Mucosa of rectum (tissue), 2 donors: ENCODE data around the gene RAC2.

Source experiments
- H3K27ac ChIP-seq, 2 donors: one replicate each; pipeline ENCODE4 v1.7.0; 2013; ENCODE audit warnings: inconsistent platforms in 2 of 2, low read depth in 2 of 2, low read length in 2 of 2
- H3K27me3 ChIP-seq, 2 donors: one replicate each; pipeline ENCODE4 v1.7.0; 2013; ENCODE audit warnings: low read length in 2 of 2; ENCODE audit not compliant: control insufficient read depth in 2 of 2, insufficient read depth in 2 of 2
- H3K36me3 ChIP-seq, 2 donors: one replicate each; pipeline ENCODE4 v1.7.0; 2013; ENCODE audit warnings: low read length in 2 of 2; ENCODE audit not compliant: control insufficient read depth in 2 of 2, insufficient read depth in 2 of 2
- H3K4me1 ChIP-seq, 2 donors: one replicate each; pipeline ENCODE4 v1.7.0; 2013; ENCODE audit warnings: low read length in 2 of 2, mild to moderate bottlenecking in 1 of 2; ENCODE audit not compliant: control insufficient read depth in 2 of 2, insufficient read depth in 2 of 2
- H3K4me3 ChIP-seq, 2 donors: one replicate each; pipeline ENCODE4 v1.7.0; 2013; ENCODE audit warnings: low read length in 2 of 2
- H3K9ac ChIP-seq, 2 donors: one replicate each; pipeline ENCODE4 v1.7.0; 2013; ENCODE audit warnings: low read length in 2 of 2, low read depth in 1 of 2, mild to moderate bottlenecking in 1 of 2
- H3K9me3 ChIP-seq, 2 donors: one replicate each; pipeline ENCODE4 v1.7.0; 2013; ENCODE audit warnings: low read length in 2 of 2; ENCODE audit not compliant: control insufficient read depth in 2 of 2
- donor health status: healthy.
- donor health status: Normal muscosa, but diverticular disease.

The RAC2 gene

GRCh38 chr22:37212174-37212906 lies 31.7 kb downstream of the RAC2 start, which contains the start of gene SSTR3:
SSTR3 (minus strand) TSS chr22:37212477; CDS start chr22:37207803, 4,674 bp downstream.
- Histone ChIP-seq H3K4me3 (no peak within 1 kb of the TSS), H3K27me3 (no peaks in the 10 kb centered on the region), H3K9me3 (no peaks in the 10 kb centered on the region), H3K4me1 (no peaks in the 10 kb centered on the region), H3K27ac (no peak within 1 kb of the TSS), H3K36me3 (no peaks in the 10 kb centered on the region), H3K9ac (no peak within 1 kb of the TSS)

DNA sequence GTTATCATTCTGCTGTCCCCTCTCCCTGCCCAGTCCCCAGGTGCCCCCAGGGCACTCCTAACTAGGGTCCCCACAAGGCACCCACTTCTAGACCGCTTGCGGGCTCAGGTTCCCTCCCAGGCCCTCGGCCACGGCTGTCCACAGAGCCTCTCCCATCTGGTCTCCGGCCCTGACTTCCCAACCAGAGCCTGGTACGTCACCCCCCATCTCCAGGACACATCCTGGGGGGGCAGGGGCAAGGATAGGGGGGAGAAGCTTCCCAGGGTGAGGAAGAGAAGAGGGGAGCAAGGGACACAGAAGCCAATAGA lies 32.2 kb downstream of the RAC2 start:
- H3K27me3 ChIP-seq: no peaks in the 10 kb centered on the region
- no peak overlapping the region for H3K4me3 ChIP-seq
- no peak overlapping the region for H3K9ac ChIP-seq
- no peak overlapping the region for H3K27ac ChIP-seq
- H3K9me3 ChIP-seq: no peaks in the 10 kb centered on the region
- H3K36me3 ChIP-seq: no peaks in the 10 kb centered on the region
- no peaks in the 10 kb centered on the region for H3K4me1 ChIP-seq

GRCh38 chr22:37211075-37211865 lies 32.8 kb downstream of the RAC2 start:
- H3K4me3 ChIP-seq: no peak overlapping the region
- no peak overlapping the region for H3K27ac ChIP-seq
- H3K4me1 ChIP-seq: no peaks in the 10 kb centered on the region
- H3K27me3 ChIP-seq: no peaks in the 10 kb centered on the region
- H3K9ac ChIP-seq: no peak overlapping the region
- H3K36me3 ChIP-seq: no peaks in the 10 kb centered on the region
- H3K9me3 ChIP-seq: no peaks in the 10 kb centered on the region

- Histone ChIP-seq H3K27ac (no peak overlapping the region), H3K4me3 (no peak overlapping the region), H3K9me3 (no peaks in the 10 kb centered on the region), H3K9ac (no peak overlapping the region), H3K36me3 (no peaks in the 10 kb centered on the region), H3K27me3 (no peaks in the 10 kb centered on the region), H3K4me1 (no peaks in the 10 kb centered on the region)
Observed at GRCh38 chr22:37210041-37210803, 33.8 kb downstream of the RAC2 start.

- no peaks in the 10 kb centered on the region for H3K27me3 ChIP-seq
- no peaks in the 10 kb centered on the region for H3K9me3 ChIP-seq
- no peak overlapping the region for H3K4me3 ChIP-seq
- no peak overlapping the region for H3K9ac ChIP-seq
- H3K36me3 ChIP-seq: no peaks in the 10 kb centered on the region
- no peak overlapping the region for H3K27ac ChIP-seq
- H3K4me1 ChIP-seq: no peaks in the 10 kb centered on the region
Observed at GRCh38 chr22:37209140-37209845, 34.8 kb downstream of the RAC2 start.

DNA sequence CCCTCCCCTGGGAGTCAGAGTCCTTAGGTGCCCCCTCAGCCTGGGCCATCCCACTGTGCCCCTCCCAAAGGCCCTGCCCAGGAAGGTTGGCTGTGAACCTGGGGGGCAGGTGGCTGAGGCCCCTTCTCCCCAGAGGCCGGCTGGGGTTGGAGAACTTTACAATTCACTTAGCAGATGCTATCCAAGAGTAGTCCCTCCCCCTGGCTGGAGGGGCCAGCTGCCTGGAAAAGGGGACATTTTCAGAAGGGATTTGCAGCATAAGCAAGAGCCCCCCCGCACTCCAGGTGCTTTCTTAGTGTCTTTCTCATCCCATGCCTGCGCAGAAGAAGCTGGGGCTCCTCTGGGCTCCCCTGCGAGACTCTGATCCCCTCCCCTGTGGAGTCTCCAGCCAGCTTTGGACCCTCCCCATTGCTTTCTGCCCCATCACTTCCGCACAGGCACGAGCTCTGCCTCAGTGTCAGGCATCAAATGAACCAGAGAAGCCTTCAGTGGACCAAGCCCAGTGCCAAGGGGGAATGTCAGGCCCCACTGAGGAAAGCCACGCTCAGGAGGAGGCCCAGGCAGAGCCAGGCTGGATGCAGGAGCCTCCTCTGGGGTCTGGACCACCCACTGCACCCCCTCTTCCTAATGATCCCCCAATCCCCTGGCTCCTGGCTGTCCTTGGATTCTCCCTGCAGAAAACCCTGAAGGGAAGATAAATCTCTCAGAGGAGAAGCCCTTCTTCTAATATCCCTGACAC lies 35.5 kb downstream of the RAC2 start:
- H3K9me3 ChIP-seq: no peaks in the 10 kb centered on the region
- no peaks in the 10 kb centered on the region for H3K36me3 ChIP-seq
- no peak overlapping the region for H3K27ac ChIP-seq
- no peaks in the 10 kb centered on the region for H3K4me1 ChIP-seq
- no peak overlapping the region for H3K9ac ChIP-seq
- H3K4me3 ChIP-seq: no peak overlapping the region
- no peaks in the 10 kb centered on the region for H3K27me3 ChIP-seq

- Histone ChIP-seq H3K27ac (no peak overlapping the region), H3K4me3 (no peak overlapping the region), H3K9me3 (no peaks in the 10 kb centered on the region), H3K4me1 (no peaks in the 10 kb centered on the region), H3K36me3 (no peaks in the 10 kb centered on the region), H3K27me3 (no peaks in the 10 kb centered on the region), H3K9ac (no peak overlapping the region)
Observed at GRCh38 chr22:37207981-37208380, 36.1 kb downstream of the RAC2 start.

- Histone ChIP-seq H3K4me3 (no peak overlapping the region), H3K27me3 (no peaks in the 10 kb centered on the region), H3K36me3 (no peaks in the 10 kb centered on the region), H3K9ac (no peak overlapping the region), H3K27ac (no peak overlapping the region), H3K4me1 (no peaks in the 10 kb centered on the region), H3K9me3 (no peaks in the 10 kb centered on the region)
Observed at GRCh38 chr22:37206841-37207821, 36.9 kb downstream of the RAC2 start.
